Ovary (tissue), 9 donors: ENCODE results near the gene CAPN1. TPM values are rescaled to one million over a fixed set of nuclear protein-coding genes. Genes with fewer than 3 reads are reported as not detected.

Source experiments
- DNase-seq, 5 donors: peaks; one replicate each; pipeline ENCODE4 v3.0.0-alpha.2; 2019 to 2020
- H3K27ac ChIP-seq, 2 donors: fragments of 200-600 bp; one replicate each; pipeline versions ENCODE4 v1.5.1 to v1.8.0; 2019 to 2022
- H3K27me3 ChIP-seq: fragments of 200-600 bp; one replicate; pipeline ENCODE4 v1.8.0; 2022
- H3K36me3 ChIP-seq: fragments of 200-600 bp; sonication (generic); one replicate; pipeline ENCODE4 v1.5.1; 2019
- H3K4me1 ChIP-seq: one replicate; pipeline ENCODE4 v1.8.1; 2013; ENCODE audit warnings: mild to moderate bottlenecking, moderate library complexity; ENCODE audit not compliant: insufficient read depth
- H3K4me3 ChIP-seq: fragments of 200-600 bp; sonication (generic); one replicate; pipeline ENCODE4 v1.5.1; 2017
- H3K9me3 ChIP-seq, 2 donors: fragments of 200-600 bp in 1 of 2; sonication (generic) in 1 of 2; one replicate each; pipeline versions ENCODE4 v1.5.1 to v1.8.1; 2013 to 2019; ENCODE audit warnings: mild to moderate bottlenecking in 1 of 2, moderate library complexity in 1 of 2
- CTCF ChIP-seq, 3 donors: fragments of 450-650 bp in 2 of 3; fragments of 200-600 bp in 1 of 3; IDR thresholded peaks; one replicate each; pipeline versions ENCODE4 v1.5.1 to v1.8.0; 2016 to 2022; ENCODE audit warnings: antibody characterized with exemption in 3 of 3, mild to moderate bottlenecking in 1 of 3
- EP300 ChIP-seq: sonication (generic); formaldehyde crosslinking; IDR thresholded peaks from one replicate; pipeline ENCODE4 v1.6.1; 2017; ENCODE audit warnings: antibody characterized with exemption
- POLR2A ChIP-seq: fragments of 450-650 bp; IDR thresholded peaks from one replicate; pipeline ENCODE4 v1.6.1; 2017; ENCODE audit warnings: antibody characterized with exemption, mild to moderate bottlenecking, moderate library complexity
- WGBS, 3 donors: extraction: QIAGEN DNeasy Blood & Tissue Kit in 1 of 3; methylation state at CpG; one replicate each; pipeline versions ENCODE4 v1.1.5 to v1.1.7; 2013 to 2017; 5-methylcytosine and 5-hydroxymethylcytosine counted together
- intact Hi-C, 4 donors: fragments of 100-400 bp; cut with DNase I; formaldehyde crosslinking; loops; one replicate each; pipeline versions ENCODE4 v1.11.0 to v1.15.1; 2022 to 2023
- polyA plus RNA-seq, 2 donors: library from polyadenylated mRNA; stranded (reverse); fragments of 200-250 nt in 1 of 2; fragments of 350-450 nt in 1 of 2; fragmentation: Illumina TruSeq in 1 of 2; extraction: RNeasy Lipid Tissue Mini Kit (QIAGEN cat#74804) in 1 of 2; gene quantifications; one replicate each; pipeline ENCODE4 v1.2.3, GENCODE V29; 2013 to 2014
- total RNA-seq, 7 donors: library from RNA; depleted of rRNA in 2 of 7; stranded (reverse); fragments of >200 nt in 2 of 7; fragmentation: NEBNext Ultra II Directional in 3 of 7; extraction: Animal tissue kit (Norgen Biotek cat#: 25700) in 3 of 7; gene quantifications; one replicate each; pipeline versions ENCODE4 v1.1.0 to v1.2.4, GENCODE V29; 2016 to 2023
- donor health status: DM: no; HTN: no; CAD: no; lungs with moderate emphysema.
- donor health status: DM: no; HTN: no; CAD: no.
- donor health status: Bipolar disorder and iron deficiency.
- donor health status: DM: yes; HTN: yes; CAD: no.
- donor health status: DM: no; HTN: no; CAD: no.
- donor health status: DM: yes; HTN: yes; CAD: no.

Gene CAPN1
- total and polyA plus RNA-seq, 9 donors: 20.0 to 178 (median 124) TPM

GRCh38 chr11:65204143-65204542 lies 22.4 kb downstream of the CAPN1 start:
- Histone ChIP-seq H3K27me3 (no peaks in the 10 kb centered on the region), H3K4me3 (no peak overlapping the region), H3K4me1 (no peaks in the 10 kb centered on the region), H3K27ac (no peak overlapping the region), H3K36me3 (no peaks in the 10 kb centered on the region), H3K9me3 (no peaks in the 10 kb centered on the region)
- TF ChIP-seq POLR2A: no peak
- TF ChIP-seq EP300: no peak
- no peak for TF ChIP-seq CTCF (IDR thresholded peaks at IDR 0.05)
- intact Hi-C loops: no loop called here
- DNase-seq: no peak
- 91 to 92% (median 92%) methylated on average over 15 of the region's 15 CpGs for WGBS, 3 donors

GRCh38 chr11:65204646-65205601 lies 23.2 kb downstream of the CAPN1 start:
- WGBS, 3 donors: 68 to 71% (median 69%) methylated on average over 35 to 38 of the region's 38 CpGs

GRCh38 chr11:65205602-65205967 lies 23.9 kb downstream of the CAPN1 start:
- intact Hi-C loops: no loop called here
- H3K36me3 ChIP-seq: no peaks in the 10 kb centered on the region
- H3K4me1 ChIP-seq: no peaks in the 10 kb centered on the region
- no peak overlapping the region for H3K27ac ChIP-seq
- WGBS, 3 donors: 79 to 82% (median 80%) methylated on average over 3 of the region's 3 CpGs
- no peak overlapping the region for H3K4me3 ChIP-seq
- H3K9me3 ChIP-seq: no peaks in the 10 kb centered on the region
- no peak for DNase-seq
- H3K27me3 ChIP-seq: no peaks in the 10 kb centered on the region
- no peak for TF ChIP-seq POLR2A
- no peak for TF ChIP-seq EP300
- no peak for TF ChIP-seq CTCF (IDR thresholded peaks at IDR 0.05)

More at GRCh38 chr11:65204646-65205601, 23.2 kb downstream of the CAPN1 start:
- no peaks in the 10 kb centered on the region for H3K9me3 ChIP-seq
- no peak for TF ChIP-seq EP300
- TF ChIP-seq POLR2A: no peak
- peak; percentile 23 to 64 (median 42) for TF ChIP-seq CTCF (IDR thresholded peaks at IDR 0.05)
- intact Hi-C loops: no loop called here
- no peaks in the 10 kb centered on the region for H3K27me3 ChIP-seq
- no peaks in the 10 kb centered on the region for H3K36me3 ChIP-seq
- H3K27ac ChIP-seq: no peak overlapping the region
- H3K4me1 ChIP-seq: no peaks in the 10 kb centered on the region
- DNase-seq: no peak
- H3K4me3 ChIP-seq: no peak overlapping the region

GRCh38 chr11:65206441-65206841 lies 24.7 kb downstream of the CAPN1 start:
- WGBS, 3 donors: 88 to 92% (median 89%) methylated on average over 17 of the region's 17 CpGs
- TF ChIP-seq CTCF (IDR thresholded peaks at IDR 0.05) (no peak), POLR2A (no peak), EP300 (no peak)
- no peak overlapping the region for H3K27ac ChIP-seq
- no peaks in the 10 kb centered on the region for H3K9me3 ChIP-seq
- H3K27me3 ChIP-seq: no peaks in the 10 kb centered on the region
- no peak overlapping the region for H3K4me3 ChIP-seq
- no peaks in the 10 kb centered on the region for H3K36me3 ChIP-seq
- no peaks in the 10 kb centered on the region for H3K4me1 ChIP-seq
- intact Hi-C loops: no loop called here
- no peak for DNase-seq
